DMS114 treated with DMSO at 0.1 percent for 48 hours (cell line): ENCODE data around the gene FRMD4B.

Experiments
- DNase-seq: peaks from one replicate; lab custom pipeline; 2025; ENCODE audit not compliant: unreplicated experiment; lab: John Stamatoyannopoulos, UW

Gene FRMD4B

GRCh38 chr3:69368129-69368741, 17.7 kb downstream of the FRMD4B start:
- no peak for DNase-seq

GRCh38 chr3:69367586-69367985, 18.3 kb downstream of the FRMD4B start:
- DNase-seq = no peak

GRCh38 chr3:69364354-69364753, 21.5 kb downstream of the FRMD4B start:
- DNase-seq = no peak

GRCh38 chr3:69360690-69361089, 25.2 kb downstream of the FRMD4B start:
- no peak for DNase-seq

GRCh38 chr3:69359916-69360315, 26.0 kb downstream of the FRMD4B start:
- no peak for DNase-seq

GRCh38 chr3:69359339-69359893, 26.5 kb downstream of the FRMD4B start:
- no peak for DNase-seq

GRCh38 chr3:69357196-69357595, 28.7 kb downstream of the FRMD4B start:
- DNase-seq = no peak

- DNase-seq = no peak
Observed at GRCh38 chr3:69354948-69355347, 30.9 kb downstream of the FRMD4B start.

- no peak for DNase-seq
Observed at GRCh38 chr3:69353503-69353902, 32.4 kb downstream of the FRMD4B start.

- no peak for DNase-seq
Observed at GRCh38 chr3:69353088-69353478, 32.8 kb downstream of the FRMD4B start.

- DNase-seq = no peak
Observed at GRCh38 chr3:69352305-69353087, 33.4 kb downstream of the FRMD4B start.

GRCh38 chr3:69343875-69344274, 42.0 kb downstream of the FRMD4B start:
- no peak for DNase-seq

GRCh38 chr3:69342074-69342473, 43.8 kb downstream of the FRMD4B start:
- no peak for DNase-seq

- DNase-seq = no peak
Observed at GRCh38 chr3:69339760-69340159, 46.1 kb downstream of the FRMD4B start.

- DNase-seq = no peak
Observed at GRCh38 chr3:69338911-69339310, 47.0 kb downstream of the FRMD4B start.

- no peak for DNase-seq
Observed at GRCh38 chr3:69332934-69333333, 53.0 kb downstream of the FRMD4B start.

- no peak for DNase-seq
Observed at GRCh38 chr3:69330891-69331400, 54.9 kb downstream of the FRMD4B start.

GRCh38 chr3:69329892-69330291, 56.0 kb downstream of the FRMD4B start:
- no peak for DNase-seq

GRCh38 chr3:69328963-69329302, 57.0 kb downstream of the FRMD4B start:
- no peak for DNase-seq

- no peak for DNase-seq
Observed at GRCh38 chr3:69328103-69328962, 57.6 kb downstream of the FRMD4B start.

- no peak for DNase-seq
Observed at GRCh38 chr3:69326855-69327300, 59.0 kb downstream of the FRMD4B start.
